SK-N-SH (cell line): Measurements from ENCODE around the gene DIPK1A. TPM values are rescaled to one million over a fixed set of nuclear protein-coding genes. Genes with fewer than 3 reads are reported as not detected.

Experiments used
- CTCF ChIA-PET: fragments of 300-600, 350-600 bp; formaldehyde crosslinking; extraction: SDS; loops from one replicate; lab custom pipeline; 2021; lab: Yijun Ruan, JAX
- POLR2A ChIA-PET: fragments of 350-600 bp; sonication (Branson Sonifier 250); formaldehyde crosslinking; extraction: SDS; loops from one replicate; lab custom pipeline; 2020; ENCODE audit warnings: antibody characterized with exemption, inconsistent platforms; lab: Yijun Ruan, JAX
- DNase-seq: peaks from one replicate; pipeline ENCODE4 v3.0.0; 2012
- H2AFZ ChIP-seq: fragments of 200-600 bp; sonication (generic); 2 replicates; pipeline ENCODE4 v1.8.1; 2016; ENCODE audit warnings: antibody characterized with exemption, mild to moderate bottlenecking, low read depth
- H3F3A ChIP-seq: fragments of 200-600 bp; sonication (generic); replicated peaks from 2 replicates; pipeline ENCODE3; 2016; ENCODE audit warnings: antibody characterized with exemption, mild to moderate bottlenecking; ENCODE audit not compliant: insufficient read depth
- H3K27ac ChIP-seq, 2 experiments: fragments of 200-500 bp in 1 of 2; fragments of 200-600 bp in 1 of 2; sonication (Bioruptor generic) in 1 of 2; sonication (generic), shearing (Covaris generic) in 1 of 2; 2 replicates each; pipeline versions ENCODE4 v1.5.1 to v1.6.1; 2014 to 2016; ENCODE audit warnings: low read depth in 2 of 2, inconsistent platforms in 1 of 2, low read length in 1 of 2, mild to moderate bottlenecking in 1 of 2, mixed read lengths in 1 of 2
- H3K27me3 ChIP-seq: fragments of 200-600 bp; sonication (generic), shearing (Covaris generic); 2 replicates; pipeline ENCODE4 v1.6.1; 2016; ENCODE audit warnings: mixed run types; ENCODE audit not compliant: insufficient read depth
- H3K36me3 ChIP-seq, 2 experiments: fragments of 200-500 bp in 1 of 2; fragments of 200-600 bp in 1 of 2; sonication (Bioruptor generic) in 1 of 2; sonication (generic) in 1 of 2; replicated peaks in 1 of 2; 2 replicates each; pipeline versions ENCODE3 to v1.5.1; 2014 to 2016; ENCODE audit warnings: low read length in 1 of 2, mild to moderate bottlenecking in 1 of 2; ENCODE audit not compliant: insufficient read depth in 2 of 2, control insufficient read depth in 1 of 2
- H3K4me1 ChIP-seq, 2 experiments: fragments of 200-500 bp in 1 of 2; fragments of 200-600 bp in 1 of 2; sonication (Bioruptor generic) in 1 of 2; sonication (generic), shearing (Covaris generic) in 1 of 2; 2 replicates each; pipeline versions ENCODE4 v1.5.1 to v1.6.1; 2014 to 2016; ENCODE audit warnings: low read depth in 1 of 2, low read length in 1 of 2, mixed run types in 1 of 2; ENCODE audit not compliant: insufficient read depth in 2 of 2, control insufficient read depth in 1 of 2
- H3K4me2 ChIP-seq: fragments of 200-600 bp; sonication (generic), shearing (Covaris generic); 2 replicates; pipeline ENCODE4 v1.6.1; 2017; ENCODE audit warnings: mixed run types
- H3K4me3 ChIP-seq, 2 experiments: fragments of 200-500 bp in 1 of 2; fragments of 200-600 bp in 1 of 2; sonication (Bioruptor generic) in 1 of 2; sonication (generic), shearing (Covaris generic) in 1 of 2; 2 replicates each; pipeline versions ENCODE4 v1.5.1 to v1.8.1; 2014 to 2016; ENCODE audit warnings: low read depth in 2 of 2, inconsistent platforms in 1 of 2, low read length in 1 of 2, mild to moderate bottlenecking in 1 of 2, mixed read lengths in 1 of 2, moderate library complexity in 1 of 2
- H3K79me2 ChIP-seq: fragments of 200-600 bp; sonication (generic); 2 replicates; pipeline ENCODE4 v1.8.1; 2017; ENCODE audit warnings: mild to moderate bottlenecking; ENCODE audit not compliant: insufficient read depth
- H3K9ac ChIP-seq: fragments of 200-600 bp; sonication (generic); 2 replicates; pipeline ENCODE4 v1.6.1; 2017; ENCODE audit warnings: mixed run types
- H3K9me2 ChIP-seq: fragments of 200-600 bp; sonication (generic); 2 replicates; pipeline ENCODE4 v1.6.1; 2017; ENCODE audit warnings: mixed run types
- H3K9me3 ChIP-seq: fragments of 200-600 bp; sonication (generic); 2 replicates; pipeline ENCODE4 v1.6.1; 2017; ENCODE audit warnings: mixed run types, mild to moderate bottlenecking, moderate library complexity
- H4K20me1 ChIP-seq: fragments of 200-600 bp; sonication (generic); 2 replicates; pipeline ENCODE4 v1.6.1; 2017; ENCODE audit warnings: mild to moderate bottlenecking, mixed run types; ENCODE audit not compliant: insufficient read depth
- CHD2 ChIP-seq: fragments of 150-350 bp; IDR thresholded peaks from 2 replicates; pipeline ENCODE4 v1.6.1; 2018; ENCODE audit warnings: low read length; ENCODE audit not compliant: partially characterized antibody
- ELF1 ChIP-seq: IDR thresholded peaks from 2 replicates; pipeline ENCODE4 v1.4.0; 2012
- EZH2phosphoT487 ChIP-seq: fragments of 200-600 bp; sonication (generic); IDR thresholded peaks from 2 replicates; pipeline ENCODE4 v1.6.1; 2017; ENCODE audit warnings: low read depth, mixed run types, mild to moderate bottlenecking, antibody characterized with exemption, moderate library complexity, borderline replicate concordance
- FOXM1 ChIP-seq: IDR thresholded peaks from 2 replicates; pipeline ENCODE4 v1.4.0; 2012; ENCODE audit warnings: low read depth, mild to moderate bottlenecking
- GABPA ChIP-seq: IDR thresholded peaks from 2 replicates; pipeline ENCODE4 v1.4.0; 2012; ENCODE audit warnings: low read depth, mild to moderate bottlenecking
- GATA2 ChIP-seq: sonication (generic); formaldehyde crosslinking; IDR thresholded peaks from 2 replicates; pipeline ENCODE4 v1.5.0; 2020; ENCODE audit warnings: mild to moderate bottlenecking, missing genetic modification reagents
- MEF2A ChIP-seq: IDR thresholded peaks from 2 replicates; pipeline ENCODE4 v1.4.0; 2012; ENCODE audit warnings: low read depth, borderline replicate concordance
- MXI1 ChIP-seq: IDR thresholded peaks from 2 replicates; pipeline ENCODE4 v1.6.1; 2012; ENCODE audit warnings: mild to moderate bottlenecking, low read depth, low read length, improper control_type of control experiment
- NFIC ChIP-seq: IDR thresholded peaks from 2 replicates; pipeline ENCODE4 v1.4.0; 2012; ENCODE audit warnings: borderline replicate concordance
- NRF1 ChIP-seq: IDR thresholded peaks from 2 replicates; pipeline ENCODE4 v1.6.1; 2012; ENCODE audit warnings: low read depth, mild to moderate bottlenecking, low read length
- RFX5 ChIP-seq: IDR thresholded peaks from 2 replicates; pipeline ENCODE4 v1.6.1; 2012; ENCODE audit warnings: mild to moderate bottlenecking, improper control_type of control experiment, low read length
- RXRA ChIP-seq: IDR thresholded peaks from 2 replicates; pipeline ENCODE4 v1.4.0; 2012; ENCODE audit warnings: low read depth, mild to moderate bottlenecking, borderline replicate concordance
- SIN3A ChIP-seq: IDR thresholded peaks from 2 replicates; pipeline ENCODE4 v1.6.1; 2012; ENCODE audit warnings: low read depth, mild to moderate bottlenecking, low read length, moderate library complexity, borderline replicate concordance
- SMC3 ChIP-seq: IDR thresholded peaks from 2 replicates; pipeline ENCODE4 v1.6.1; 2012; ENCODE audit warnings: low read depth, low read length, improper control_type of control experiment
- TCF12 ChIP-seq: IDR thresholded peaks from 2 replicates; pipeline ENCODE4 v1.4.0; 2012
- TEAD4 ChIP-seq: IDR thresholded peaks from 2 replicates; pipeline ENCODE4 v1.4.0; 2012; ENCODE audit warnings: mild to moderate bottlenecking, borderline replicate concordance; ENCODE audit not compliant: insufficient read depth
- YY1 ChIP-seq: IDR thresholded peaks from 2 replicates; pipeline ENCODE4 v1.4.0; 2012; ENCODE audit warnings: low read depth, mild to moderate bottlenecking
- WGBS: methylation state at CpG from one replicate; pipeline ENCODE4 v1.1.6; 2017; ENCODE audit warnings: low lambda C conversion rate; 5-methylcytosine and 5-hydroxymethylcytosine counted together
- polyA plus RNA-seq, 3 experiments: library from polyadenylated mRNA; depleted of rRNA; stranded (reverse); fragments of >200 nt; gene quantifications; 2 replicates each; pipeline ENCODE4 v1.2.3, GENCODE V29; 2012
- TF ChIP-seq, protein P1 (sequence below): IDR thresholded peaks from 2 replicates; pipeline ENCODE4; 2012
- TF ChIP-seq, protein P2 (sequence below): IDR thresholded peaks from 2 replicates; pipeline ENCODE4 v1.4.0; 2012; ENCODE audit warnings: low read depth, borderline replicate concordance
- TF ChIP-seq, protein P3 (sequence below): fragments of 150-350 bp; IDR thresholded peaks from 2 replicates; pipeline ENCODE4 v1.6.1; 2017; ENCODE audit warnings: antibody characterized with exemption, low read length, low read depth, borderline replicate concordance
- TF ChIP-seq, protein P4 (sequence below): IDR thresholded peaks from 2 replicates; pipeline ENCODE4 v1.4.0; 2012; ENCODE audit warnings: low read depth
- TF ChIP-seq, protein P5 (sequence below): IDR thresholded peaks from 2 replicates; pipeline ENCODE4 v1.4.0; 2012; ENCODE audit warnings: low read depth, borderline replicate concordance

DIPK1A gene
- polyA plus RNA-seq, 1 of the 3 experiments (the other 2 are of a cell fraction), result 3.4 TPM

DNA sequence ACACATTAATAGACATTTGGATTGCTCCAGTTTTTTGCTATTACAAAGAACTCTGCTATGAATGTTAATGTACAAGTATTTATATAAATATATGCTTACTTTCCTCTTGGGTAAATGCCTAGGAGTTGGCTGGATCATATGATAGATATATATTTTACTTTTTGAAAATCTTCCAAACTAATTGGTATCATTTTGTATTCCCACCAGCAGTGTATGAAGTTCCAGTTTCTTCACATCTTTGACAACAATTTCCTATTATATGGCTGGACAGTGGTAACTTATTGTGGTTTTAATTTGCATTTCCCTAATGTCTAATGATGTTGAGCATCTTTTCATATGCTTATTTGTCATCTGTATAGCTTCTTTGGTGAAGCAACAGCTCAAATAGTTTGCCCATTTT lies 23.8 kb upstream of the DIPK1A start:
- no peak overlapping the region for H3K27ac ChIP-seq
- no peak overlapping the region for H3K4me3 ChIP-seq
- DNase-seq, result no peak
- H3K27me3 ChIP-seq, result no peaks in the 10 kb centered on the region
- H3K79me2 ChIP-seq, result no peaks in the 10 kb centered on the region
- no peaks in the 10 kb centered on the region for H3F3A ChIP-seq
- no peaks in the 10 kb centered on the region for H4K20me1 ChIP-seq
- H3K9me2 ChIP-seq, result no peaks in the 10 kb centered on the region
- no peaks in the 10 kb centered on the region for H3K36me3 ChIP-seq
- ChIA-PET CTCF (interaction anchor here (1.0 to 6.3 kb wide), 4 partner anchors 9 to 126 kb away, joined by 3 to 47 read pairs (median 8); no protein-coding TSS in a partner anchor), POLR2A (no interaction called here)
- no peak overlapping the region for H3K4me2 ChIP-seq
- no peaks in the 10 kb centered on the region for H3K4me1 ChIP-seq
- no peaks in the 10 kb centered on the region for H3K9me3 ChIP-seq
- no peak overlapping the region for H3K9ac ChIP-seq
- no peak overlapping the region for H2AFZ ChIP-seq
- TF ChIP-seq GATA2 (CRISPR knock-in tag) (no peak), MXI1 (no peak), TCF12 (no peak), NRF1 (no peak), SIN3A (no peak)
- TF ChIP-seq, protein P1, sequence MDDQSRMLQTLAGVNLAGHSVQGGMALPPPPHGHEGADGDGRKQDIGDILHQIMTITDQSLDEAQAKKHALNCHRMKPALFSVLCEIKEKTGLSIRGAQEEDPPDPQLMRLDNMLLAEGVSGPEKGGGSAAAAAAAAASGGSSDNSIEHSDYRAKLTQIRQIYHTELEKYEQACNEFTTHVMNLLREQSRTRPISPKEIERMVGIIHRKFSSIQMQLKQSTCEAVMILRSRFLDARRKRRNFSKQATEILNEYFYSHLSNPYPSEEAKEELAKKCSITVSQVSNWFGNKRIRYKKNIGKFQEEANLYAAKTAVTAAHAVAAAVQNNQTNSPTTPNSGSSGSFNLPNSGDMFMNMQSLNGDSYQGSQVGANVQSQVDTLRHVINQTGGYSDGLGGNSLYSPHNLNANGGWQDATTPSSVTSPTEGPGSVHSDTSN, result no peak
- TF ChIP-seq, protein P2, sequence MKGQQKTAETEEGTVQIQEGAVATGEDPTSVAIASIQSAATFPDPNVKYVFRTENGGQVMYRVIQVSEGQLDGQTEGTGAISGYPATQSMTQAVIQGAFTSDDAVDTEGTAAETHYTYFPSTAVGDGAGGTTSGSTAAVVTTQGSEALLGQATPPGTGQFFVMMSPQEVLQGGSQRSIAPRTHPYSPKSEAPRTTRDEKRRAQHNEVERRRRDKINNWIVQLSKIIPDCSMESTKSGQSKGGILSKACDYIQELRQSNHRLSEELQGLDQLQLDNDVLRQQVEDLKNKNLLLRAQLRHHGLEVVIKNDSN, result no peak
- TF ChIP-seq, protein P3, sequence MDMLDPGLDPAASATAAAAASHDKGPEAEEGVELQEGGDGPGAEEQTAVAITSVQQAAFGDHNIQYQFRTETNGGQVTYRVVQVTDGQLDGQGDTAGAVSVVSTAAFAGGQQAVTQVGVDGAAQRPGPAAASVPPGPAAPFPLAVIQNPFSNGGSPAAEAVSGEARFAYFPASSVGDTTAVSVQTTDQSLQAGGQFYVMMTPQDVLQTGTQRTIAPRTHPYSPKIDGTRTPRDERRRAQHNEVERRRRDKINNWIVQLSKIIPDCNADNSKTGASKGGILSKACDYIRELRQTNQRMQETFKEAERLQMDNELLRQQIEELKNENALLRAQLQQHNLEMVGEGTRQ, result no peak
- TF ChIP-seq, protein P4, sequence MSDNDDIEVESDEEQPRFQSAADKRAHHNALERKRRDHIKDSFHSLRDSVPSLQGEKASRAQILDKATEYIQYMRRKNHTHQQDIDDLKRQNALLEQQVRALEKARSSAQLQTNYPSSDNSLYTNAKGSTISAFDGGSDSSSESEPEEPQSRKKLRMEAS, result no peak
- TF ChIP-seq, all 33 proteins: peak for 0

DNA sequence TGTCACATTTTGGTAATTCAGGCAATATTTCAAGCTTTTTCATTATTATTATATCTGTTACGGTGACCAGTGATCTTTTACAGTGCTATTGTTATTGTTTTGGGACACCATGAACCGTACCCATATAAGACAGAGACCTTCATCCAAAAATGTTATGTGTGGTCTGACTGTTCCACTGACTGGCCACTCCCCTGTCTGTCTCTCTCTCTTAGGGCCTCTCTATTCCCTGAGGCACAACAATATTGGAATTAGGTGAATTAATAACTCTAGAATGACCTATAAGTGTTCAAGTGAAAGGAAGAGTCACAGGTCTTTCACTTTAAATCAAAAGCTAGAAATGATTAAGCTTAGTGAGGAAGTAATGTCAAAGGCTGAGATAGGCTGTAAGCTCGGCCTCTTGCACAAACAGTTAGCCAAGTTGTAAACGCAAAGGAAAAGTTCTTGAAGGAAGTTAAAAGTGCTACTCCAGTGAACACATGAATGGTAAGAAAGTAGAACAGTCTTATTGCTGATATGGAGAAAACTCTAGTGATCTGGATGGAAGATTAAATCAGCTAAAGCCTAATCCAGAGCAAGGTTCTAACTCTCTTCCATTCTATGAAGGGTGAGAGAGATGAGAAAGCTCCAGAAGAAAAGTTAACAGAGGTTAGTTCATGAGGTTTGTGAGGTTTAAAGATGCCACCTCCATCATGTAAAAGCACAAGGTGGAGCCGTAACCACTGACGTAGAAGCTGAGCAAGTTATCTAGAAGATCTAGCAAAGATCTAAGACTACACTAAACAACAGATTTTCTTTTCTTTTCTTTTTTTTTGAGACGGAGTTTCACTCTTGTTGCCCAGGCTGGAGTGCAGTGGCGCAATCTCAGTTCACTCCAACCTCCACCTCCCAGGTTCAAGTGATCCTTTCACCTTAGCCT lies 19.7 kb upstream of the DIPK1A start:
- no peaks in the 10 kb centered on the region for H3K36me3 ChIP-seq
- no peaks in the 10 kb centered on the region for H4K20me1 ChIP-seq
- H3K9ac ChIP-seq, result no peak overlapping the region
- H3K9me3 ChIP-seq, result no peaks in the 10 kb centered on the region
- no peak overlapping the region for H3K4me3 ChIP-seq
- H3K4me1 ChIP-seq, result no peaks in the 10 kb centered on the region
- DNase-seq, result no peak
- no peak overlapping the region for H3K4me2 ChIP-seq
- POLR2A ChIA-PET, result no interaction called here
- CTCF ChIA-PET, result interaction anchor here (1.1 to 5.7 kb wide), 7 partner anchors 9 to 93 kb away, joined by 3 to 27 read pairs (median 3); partner anchors contain the start of gene DIPK1A
- no peaks in the 10 kb centered on the region for H3K79me2 ChIP-seq
- H3K27me3 ChIP-seq, result no peaks in the 10 kb centered on the region
- WGBS, result 68% methylated on average over 8 of the region's 8 CpGs
- no peak overlapping the region for H2AFZ ChIP-seq
- no peaks in the 10 kb centered on the region for H3K9me2 ChIP-seq
- no peak overlapping the region for H3K27ac ChIP-seq
- H3F3A ChIP-seq, result no peaks in the 10 kb centered on the region
- TF ChIP-seq FOXM1 (no peak), TCF12 (no peak), RXRA (no peak), NFIC (no peak), TEAD4 (no peak), ELF1 (no peak), SMC3 (no peak), YY1 (no peak), RFX5 (no peak), MEF2A (no peak), GATA2 (CRISPR knock-in tag) (no peak), EZH2phosphoT487 (no peak), MXI1 (no peak), CHD2 (no peak), GABPA (no peak)
- TF ChIP-seq, protein P2, result no peak
- TF ChIP-seq, protein P5, sequence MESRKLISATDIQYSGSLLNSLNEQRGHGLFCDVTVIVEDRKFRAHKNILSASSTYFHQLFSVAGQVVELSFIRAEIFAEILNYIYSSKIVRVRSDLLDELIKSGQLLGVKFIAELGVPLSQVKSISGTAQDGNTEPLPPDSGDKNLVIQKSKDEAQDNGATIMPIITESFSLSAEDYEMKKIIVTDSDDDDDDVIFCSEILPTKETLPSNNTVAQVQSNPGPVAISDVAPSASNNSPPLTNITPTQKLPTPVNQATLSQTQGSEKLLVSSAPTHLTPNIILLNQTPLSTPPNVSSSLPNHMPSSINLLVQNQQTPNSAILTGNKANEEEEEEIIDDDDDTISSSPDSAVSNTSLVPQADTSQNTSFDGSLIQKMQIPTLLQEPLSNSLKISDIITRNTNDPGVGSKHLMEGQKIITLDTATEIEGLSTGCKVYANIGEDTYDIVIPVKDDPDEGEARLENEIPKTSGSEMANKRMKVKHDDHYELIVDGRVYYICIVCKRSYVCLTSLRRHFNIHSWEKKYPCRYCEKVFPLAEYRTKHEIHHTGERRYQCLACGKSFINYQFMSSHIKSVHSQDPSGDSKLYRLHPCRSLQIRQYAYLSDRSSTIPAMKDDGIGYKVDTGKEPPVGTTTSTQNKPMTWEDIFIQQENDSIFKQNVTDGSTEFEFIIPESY, result no peak
